Vagina (tissue), 2 donors: ENCODE data around the gene FABP1. TPM values are rescaled to one million over a fixed set of nuclear protein-coding genes. Genes with fewer than 3 reads are reported as not detected.

Experiments
- DNase-seq, 2 donors: peaks; one replicate each; pipeline ENCODE4 v3.0.0-alpha.2; 2017; ENCODE audit errors: extremely low spot score in 2 of 2
- H3K27ac ChIP-seq: fragments of 200-600 bp; sonication (generic); one replicate; pipeline ENCODE4 v1.5.1; 2019
- H3K27me3 ChIP-seq: fragments of 200-600 bp; sonication (generic); one replicate; pipeline ENCODE4 v1.5.1; 2019
- H3K36me3 ChIP-seq, 2 donors: fragments of 200-600 bp; sonication (generic); one replicate each; pipeline ENCODE4 v1.5.1; 2017 to 2019
- H3K4me1 ChIP-seq: fragments of 200-600 bp; sonication (generic); one replicate; pipeline ENCODE4 v1.5.1; 2019
- H3K4me3 ChIP-seq, 2 donors: fragments of 200-600 bp; sonication (generic); 1 replicate in 1 of 2; 2 replicates in 1 of 2; pipeline ENCODE4 v1.5.1; 2016 to 2019
- H3K9me3 ChIP-seq: fragments of 200-600 bp; sonication (generic); one replicate; pipeline ENCODE4 v1.5.1; 2019
- CTCF ChIP-seq, 3 experiments: fragments of 450-650 bp in 2 of 3; fragments of 200-600 bp in 1 of 3; sonication (generic) in 1 of 3; IDR thresholded peaks; one replicate each; pipeline ENCODE4 v1.5.1; 2017 to 2019; ENCODE audit warnings: antibody characterized with exemption in 3 of 3, mild to moderate bottlenecking in 2 of 3, moderate library complexity in 2 of 3
- POLR2A ChIP-seq, 2 donors: fragments of 450-650 bp; IDR thresholded peaks; one replicate each; pipeline ENCODE4 v1.6.1; 2017; ENCODE audit warnings: antibody characterized with exemption in 2 of 2, mild to moderate bottlenecking in 2 of 2, moderate library complexity in 2 of 2
- POLR2AphosphoS5 ChIP-seq, 2 donors: sonication (generic); formaldehyde crosslinking; IDR thresholded peaks; one replicate each; pipeline ENCODE4 v1.9.0; 2017; ENCODE audit warnings: antibody characterized with exemption in 2 of 2, mild to moderate bottlenecking in 2 of 2, low read depth in 1 of 2; ENCODE audit not compliant: insufficient read depth in 1 of 2
- intact Hi-C: fragments of 100-400 bp; cut with DNase I; formaldehyde crosslinking; loops from one replicate; pipeline ENCODE4 v1.15.1; 2023
- total RNA-seq: library from RNA; depleted of rRNA; stranded (reverse); fragments of >200 nt; gene quantifications from one replicate; pipeline ENCODE4 v1.2.3, GENCODE V29; 2016

Gene FABP1
- not detected for total RNA-seq

- TF ChIP-seq POLR2A (IDR thresholded peaks at IDR 0.05) = no peak
- no peak for TF ChIP-seq CTCF (IDR thresholded peaks at IDR 0.05)
- TF ChIP-seq POLR2AphosphoS5 (IDR thresholded peaks at IDR 0.05; ENCODE audit: insufficient read depth in 1 of 2, low read depth in 1 of 2) = no peak
- Histone ChIP-seq H3K4me1 (no peaks in the 10 kb centered on the region), H3K27me3 (no peaks in the 10 kb centered on the region), H3K9me3 (no peaks in the 10 kb centered on the region), H3K27ac (no peak within 1 kb of the TSS), H3K4me3 (no peak within 1 kb of the TSS), H3K36me3 (no peaks in the 10 kb centered on the region)
- no peak for DNase-seq
- intact Hi-C loops = no loop called here
These were observed at the start of gene FABP1 for GRCh38 chr2:88127888-88128653. Gene FABP1 (minus strand): TSS chr2:88128062. CDS start chr2:88128017, 45 bp downstream.

DNA sequence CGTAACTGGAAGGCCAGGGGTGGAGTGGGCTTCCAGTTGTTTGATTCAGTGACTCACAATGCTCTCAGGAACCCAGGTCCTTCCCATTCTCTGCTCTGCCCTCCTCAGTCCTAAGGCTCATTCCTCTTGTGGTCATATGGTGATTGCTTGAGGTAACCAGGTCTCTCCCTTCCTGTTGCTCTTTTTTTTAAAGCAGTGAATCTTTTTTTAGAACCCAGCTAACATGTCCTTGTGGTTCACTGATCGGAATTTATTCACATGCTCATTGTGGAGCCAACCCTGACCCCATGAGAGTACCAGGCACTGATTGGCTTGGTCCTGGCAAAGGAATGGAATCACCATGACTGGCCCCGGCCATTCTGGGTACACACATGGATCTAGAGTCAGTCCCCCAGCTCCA is 49.7 kb upstream of the FABP1 start:
- intact Hi-C loops = no loop called here
- Histone ChIP-seq H3K36me3 (peaks cover 0 to 10% of the 10 kb centered on the region in 2 donors), H3K27ac (no peak overlapping the region), H3K27me3 (no peaks in the 10 kb centered on the region), H3K4me1 (peaks cover 4% of the 10 kb centered on the region), H3K9me3 (no peaks in the 10 kb centered on the region), H3K4me3 (no peak overlapping the region)
- no peak for TF ChIP-seq POLR2AphosphoS5 (IDR thresholded peaks at IDR 0.05; ENCODE audit: insufficient read depth in 1 of 2, low read depth in 1 of 2)
- TF ChIP-seq POLR2A (IDR thresholded peaks at IDR 0.05) = no peak
- TF ChIP-seq CTCF (IDR thresholded peaks at IDR 0.05) = no peak
- DNase-seq = no peak

DNA sequence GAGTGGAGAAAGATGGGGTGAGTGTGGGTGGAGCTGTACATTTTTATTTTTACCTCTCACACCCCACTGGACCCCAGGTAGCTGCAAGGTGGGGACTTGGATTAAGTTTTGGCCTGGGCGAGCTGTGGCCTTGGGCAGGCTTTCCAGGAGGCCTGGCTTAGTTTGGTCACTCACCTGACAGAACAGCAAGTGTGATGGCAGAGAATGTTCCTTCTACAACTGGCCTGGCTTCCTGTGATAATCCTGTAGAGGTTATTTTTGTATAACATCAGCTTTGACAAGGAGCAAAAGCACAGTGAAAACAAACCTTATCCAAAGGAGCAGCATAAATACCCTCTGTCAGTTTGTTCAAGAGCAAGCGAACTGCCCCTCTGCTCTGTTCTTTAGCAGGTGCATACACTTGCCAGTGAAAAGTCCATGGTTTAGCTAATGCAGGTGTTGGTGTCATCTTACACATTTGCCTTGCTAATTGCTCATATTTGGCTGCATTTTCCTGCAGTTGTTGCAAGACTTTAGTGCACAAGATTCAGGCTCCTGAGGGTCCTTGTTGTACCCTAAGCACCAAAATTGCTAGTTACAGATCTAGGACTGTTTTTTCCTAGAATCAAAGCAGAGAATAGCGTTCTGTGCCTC is 48.6 kb upstream of the FABP1 start:
- no peaks in the 10 kb centered on the region for H3K9me3 ChIP-seq
- intact Hi-C loops = no loop called here
- TF ChIP-seq POLR2A (IDR thresholded peaks at IDR 0.05) (no peak), CTCF (IDR thresholded peaks at IDR 0.05) (no peak), POLR2AphosphoS5 (IDR thresholded peaks at IDR 0.05; ENCODE audit: insufficient read depth in 1 of 2, low read depth in 1 of 2) (no peak)

DNA sequence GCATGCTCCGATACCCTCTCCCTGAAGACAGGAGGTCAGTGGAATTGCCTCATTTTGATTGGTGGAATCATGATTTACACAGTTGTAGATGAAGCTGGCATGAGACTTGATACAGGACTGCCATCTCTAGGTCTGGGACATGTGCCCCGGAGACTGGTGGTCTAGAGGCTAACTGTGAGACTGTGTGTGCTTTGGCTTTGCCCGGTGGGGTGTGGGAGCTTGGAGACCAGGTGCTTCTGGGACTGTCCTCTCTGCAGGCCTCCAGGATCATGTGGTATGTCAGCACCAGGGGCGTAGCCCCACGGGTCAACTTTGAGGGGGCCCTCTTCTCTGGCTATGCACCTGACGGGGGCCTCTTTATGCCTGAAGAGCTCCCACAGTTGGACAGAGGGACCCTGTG is 45.0 kb upstream of the FABP1 start:
- intact Hi-C loops = no loop called here
- Histone ChIP-seq H3K36me3 (no peaks in the 10 kb centered on the region), H3K27me3 (no peaks in the 10 kb centered on the region), H3K9me3 (no peaks in the 10 kb centered on the region), H3K4me3 (no peak overlapping the region), H3K27ac (no peak overlapping the region), H3K4me1 (peaks cover 18% of the 10 kb centered on the region)
- TF ChIP-seq CTCF (IDR thresholded peaks at IDR 0.05) = no peak
- no peak for TF ChIP-seq POLR2AphosphoS5 (IDR thresholded peaks at IDR 0.05; ENCODE audit: insufficient read depth in 1 of 2, low read depth in 1 of 2)
- peak in 1 of 2 donors; percentile 86 for DNase-seq

More for the DNA sequence above, 48.6 kb upstream of the FABP1 start:
- Histone ChIP-seq H3K4me3 (no peak overlapping the region), H3K36me3 (peaks cover 0 to 8% of the 10 kb centered on the region in 2 donors), H3K4me1 (peaks cover 12% of the 10 kb centered on the region), H3K27ac (no peak overlapping the region), H3K27me3 (no peaks in the 10 kb centered on the region)
- no peak for DNase-seq

GRCh38 chr2:88171966-88172365 is 44.1 kb upstream of the FABP1 start:
- Histone ChIP-seq H3K36me3 (no peaks in the 10 kb centered on the region), H3K4me1 (peaks cover 18% of the 10 kb centered on the region), H3K27me3 (no peaks in the 10 kb centered on the region), H3K9me3 (no peaks in the 10 kb centered on the region), H3K4me3 (no peak overlapping the region), H3K27ac (no peak overlapping the region)
- TF ChIP-seq CTCF (IDR thresholded peaks at IDR 0.05) = no peak
- no peak for TF ChIP-seq POLR2A (IDR thresholded peaks at IDR 0.05)
- TF ChIP-seq POLR2AphosphoS5 (IDR thresholded peaks at IDR 0.05; ENCODE audit: insufficient read depth in 1 of 2, low read depth in 1 of 2) = no peak
- DNase-seq = no peak
- intact Hi-C loops = no loop called here
